Activated CD4-positive, alpha-beta memory T cell treated with anti-CD3 and anti-CD28 coated beads for 36 hours (primary cell): ENCODE results near the gene ENDOV. TPM values are rescaled to one million over a fixed set of nuclear protein-coding genes. Genes with fewer than 3 reads are reported as not detected.
A peak's percentile ranks its signal among the peaks of the same experiment; 100 is the strongest.

ENCODE experiments used
- CTCF ChIA-PET: fragments of 350-600 bp; sonication (Branson Sonifier 250); formaldehyde crosslinking; loops from one replicate; lab custom pipeline; 2021; ENCODE audit warnings: antibody characterized with exemption, inconsistent platforms; lab: Charles Lee
- POLR2A ChIA-PET: fragments of 350-600 bp; sonication (Branson Sonifier 250); formaldehyde crosslinking; loops from one replicate; lab custom pipeline; 2021; ENCODE audit warnings: antibody characterized with exemption; lab: Charles Lee
- DNase-seq: peaks from one replicate; pipeline ENCODE4 v3.0.0-alpha.2; 2020
- H3K27ac Mint-ChIP-seq: one replicate; pipeline ENCODE4 v1.8.0; 2021; ENCODE audit warnings: mixed read lengths
- H3K27me3 Mint-ChIP-seq: one replicate; pipeline ENCODE4 v1.8.0; 2021; ENCODE audit warnings: mixed read lengths
- H3K36me3 Mint-ChIP-seq: one replicate; pipeline ENCODE4 v1.8.0; 2021; ENCODE audit warnings: mixed read lengths
- H3K4me1 Mint-ChIP-seq: one replicate; pipeline ENCODE4 v1.8.0; 2021; ENCODE audit warnings: low read depth, mixed read lengths
- H3K4me3 Mint-ChIP-seq: one replicate; pipeline ENCODE4 v1.8.0; 2021; ENCODE audit warnings: mild to moderate bottlenecking, mixed read lengths
- H3K9me3 Mint-ChIP-seq: one replicate; pipeline ENCODE4 v1.8.0; 2021; ENCODE audit warnings: mixed read lengths
- intact Hi-C: fragments of 100-400 bp; cut with micrococcal nuclease; formaldehyde crosslinking; loops from one replicate; pipeline ENCODE4 v1.15.1; 2023
- total RNA-seq, 2 experiments: library from RNA; stranded (reverse); gene quantifications; one replicate each; pipeline ENCODE4 v1.2.3, GENCODE V29; 2021

ENDOV gene
- total RNA-seq, 2 experiments from 2014 or later: 16.1 to 16.3 TPM

DNA sequence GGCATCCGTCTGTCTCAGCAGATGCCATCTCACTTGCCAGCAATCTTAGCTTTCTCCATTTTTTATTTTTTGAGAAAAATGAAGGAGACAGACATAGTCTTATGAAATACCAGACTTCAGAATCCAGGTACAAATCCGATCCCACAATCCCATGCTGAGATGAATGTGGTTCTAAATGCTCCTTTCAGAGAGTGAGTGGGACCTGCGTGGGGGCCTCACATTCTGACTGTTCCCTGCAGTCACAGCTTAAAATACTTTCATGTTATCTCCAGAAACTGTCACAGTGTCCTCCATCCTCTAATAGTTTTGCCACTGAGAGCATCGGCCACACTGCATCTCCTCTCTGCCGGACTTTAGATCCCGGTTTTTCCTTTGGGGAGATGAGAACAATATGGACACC, 34.9 kb upstream of the ENDOV start:
- Mint-ChIP-seq H3K9me3 (no peaks in the 10 kb centered on the region), H3K4me3 (no peak overlapping the region), H3K27me3 (no peaks in the 10 kb centered on the region), H3K27ac (no peak overlapping the region), H3K4me1 (peaks cover 4% of the 10 kb centered on the region), H3K36me3 (peaks cover 88% of the 10 kb centered on the region)
- intact Hi-C loops: no loop called here
- ChIA-PET POLR2A (no interaction called here), CTCF (no interaction called here)
- DNase-seq: no peak

DNA sequence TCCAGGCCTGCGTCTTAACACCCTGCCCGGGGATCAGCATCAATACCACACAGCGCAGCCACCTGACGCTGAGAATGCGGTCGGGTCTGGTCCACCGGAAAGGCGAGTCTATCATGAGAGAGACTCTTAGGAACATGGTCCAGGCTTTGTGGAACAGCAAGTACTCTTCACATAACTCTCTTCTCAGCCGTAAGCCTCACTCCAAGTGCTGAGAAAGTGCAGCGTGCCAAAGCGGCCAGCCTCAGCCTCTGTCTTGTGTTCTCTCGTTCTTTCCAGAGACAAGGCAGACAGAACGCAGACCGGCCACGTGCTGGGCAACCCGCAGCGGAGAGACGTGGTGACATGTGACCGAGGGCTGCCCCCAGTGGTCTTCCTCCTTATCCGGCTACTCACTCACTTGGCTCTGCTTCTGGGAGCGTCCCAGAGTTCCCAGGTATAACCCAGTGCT, 34.4 kb upstream of the ENDOV start:
- Mint-ChIP-seq H3K27ac (no peak overlapping the region), H3K27me3 (no peaks in the 10 kb centered on the region)

DNA sequence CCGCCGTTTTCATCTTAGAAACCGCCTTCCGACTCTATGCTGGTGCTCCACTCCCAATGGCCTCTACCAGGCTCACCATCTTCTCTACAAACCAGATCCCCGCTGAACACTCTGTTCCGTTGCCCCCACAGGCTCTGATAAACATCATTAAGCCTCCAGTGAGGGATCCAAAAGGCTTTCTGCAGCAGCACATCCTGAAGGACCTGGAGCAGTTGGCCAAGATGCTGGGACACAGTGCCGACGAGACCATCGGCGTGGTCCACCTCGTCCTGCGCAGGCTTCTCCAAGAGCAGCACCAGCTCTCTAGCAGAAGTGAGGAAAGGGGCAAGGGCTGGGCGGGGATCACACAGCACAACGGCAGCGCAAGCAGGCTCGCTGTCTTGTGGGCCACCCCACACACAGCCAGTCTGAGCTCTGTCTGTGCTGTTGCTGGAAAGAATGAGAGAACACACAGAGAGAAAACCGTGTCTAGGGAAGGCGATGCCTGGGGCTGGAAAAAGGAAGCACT, 33.5 kb upstream of the ENDOV start:
- Mint-ChIP-seq H3K4me1 (peaks cover 2% of the 10 kb centered on the region), H3K27ac (no peak overlapping the region), H3K9me3 (no peaks in the 10 kb centered on the region), H3K36me3 (peaks cover 88% of the 10 kb centered on the region), H3K27me3 (no peaks in the 10 kb centered on the region), H3K4me3 (no peak overlapping the region)
- no peak for DNase-seq
- intact Hi-C loops: no loop called here
- ChIA-PET POLR2A (no interaction called here), CTCF (no interaction called here)

More for the DNA sequence above, 34.4 kb upstream of the ENDOV start:
- ChIA-PET CTCF (no interaction called here), POLR2A (no interaction called here)
- peaks cover 4% of the 10 kb centered on the region for H3K4me1 Mint-ChIP-seq
- H3K36me3 Mint-ChIP-seq: peaks cover 90% of the 10 kb centered on the region
- no peak overlapping the region for H3K4me3 Mint-ChIP-seq
- intact Hi-C loops: no loop called here
- H3K9me3 Mint-ChIP-seq: no peaks in the 10 kb centered on the region
- no peak for DNase-seq

DNA sequence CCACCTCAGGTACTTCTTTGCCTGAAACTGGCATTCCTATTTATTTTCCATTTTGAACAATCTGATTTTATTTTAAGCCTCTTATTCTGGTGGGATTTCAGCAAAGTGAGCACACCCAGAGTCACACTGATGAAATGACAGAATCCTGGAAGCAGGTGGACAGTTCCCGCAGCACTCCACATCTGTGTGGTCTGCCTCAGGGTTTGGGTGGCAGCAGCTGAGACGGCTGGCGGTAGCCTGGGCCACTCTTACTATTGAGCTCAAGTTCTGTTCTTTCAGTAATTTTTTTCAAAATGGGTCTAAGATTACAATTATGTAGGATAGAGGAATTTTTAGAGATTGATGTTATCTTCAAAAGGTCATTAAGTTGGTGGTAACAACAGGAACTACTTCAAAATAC, 32.5 kb upstream of the ENDOV start:
- H3K4me3 Mint-ChIP-seq: no peak overlapping the region
- POLR2A ChIA-PET: interaction anchor here (0.6 kb wide), 1 partner anchor 17 kb away, joined by 4 read pairs; no protein-coding TSS in a partner anchor
- peaks cover 2% of the 10 kb centered on the region for H3K4me1 Mint-ChIP-seq
- peaks cover 86% of the 10 kb centered on the region for H3K36me3 Mint-ChIP-seq
- CTCF ChIA-PET: no interaction called here
- DNase-seq: no peak
- H3K27ac Mint-ChIP-seq: no peak overlapping the region
- intact Hi-C loops: no loop called here
- H3K9me3 Mint-ChIP-seq: no peaks in the 10 kb centered on the region
- no peaks in the 10 kb centered on the region for H3K27me3 Mint-ChIP-seq

DNA sequence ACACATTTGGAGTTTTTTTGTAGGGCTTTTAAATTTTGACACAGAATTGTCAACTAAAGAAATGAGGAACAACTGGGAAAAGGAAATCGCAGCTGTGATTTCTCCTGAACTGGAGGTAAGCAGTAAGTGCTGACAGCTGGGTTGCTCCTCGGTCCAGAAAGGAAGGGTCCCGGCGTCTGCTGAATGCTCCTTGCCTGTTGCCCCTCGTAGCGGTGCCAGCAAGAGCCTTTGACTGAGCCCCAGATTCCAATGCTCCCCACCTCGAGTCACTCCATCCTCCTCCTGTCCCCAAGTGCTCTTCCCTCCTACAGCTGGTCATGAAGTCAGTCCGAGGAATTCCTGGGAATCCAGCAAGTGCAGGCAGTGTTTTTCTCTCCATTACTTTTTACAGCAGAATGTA, 32.0 kb upstream of the ENDOV start:
- no peaks in the 10 kb centered on the region for H3K27me3 Mint-ChIP-seq
- no peaks in the 10 kb centered on the region for H3K9me3 Mint-ChIP-seq
- CTCF ChIA-PET: no interaction called here
- peak overlapping the region; percentile 82 for H3K27ac Mint-ChIP-seq
- H3K36me3 Mint-ChIP-seq: peaks cover 84% of the 10 kb centered on the region
- POLR2A ChIA-PET: no interaction called here
- H3K4me3 Mint-ChIP-seq: no peak overlapping the region
- H3K4me1 Mint-ChIP-seq: peaks cover 2% of the 10 kb centered on the region
- intact Hi-C loops: no loop called here
- DNase-seq: no peak

DNA sequence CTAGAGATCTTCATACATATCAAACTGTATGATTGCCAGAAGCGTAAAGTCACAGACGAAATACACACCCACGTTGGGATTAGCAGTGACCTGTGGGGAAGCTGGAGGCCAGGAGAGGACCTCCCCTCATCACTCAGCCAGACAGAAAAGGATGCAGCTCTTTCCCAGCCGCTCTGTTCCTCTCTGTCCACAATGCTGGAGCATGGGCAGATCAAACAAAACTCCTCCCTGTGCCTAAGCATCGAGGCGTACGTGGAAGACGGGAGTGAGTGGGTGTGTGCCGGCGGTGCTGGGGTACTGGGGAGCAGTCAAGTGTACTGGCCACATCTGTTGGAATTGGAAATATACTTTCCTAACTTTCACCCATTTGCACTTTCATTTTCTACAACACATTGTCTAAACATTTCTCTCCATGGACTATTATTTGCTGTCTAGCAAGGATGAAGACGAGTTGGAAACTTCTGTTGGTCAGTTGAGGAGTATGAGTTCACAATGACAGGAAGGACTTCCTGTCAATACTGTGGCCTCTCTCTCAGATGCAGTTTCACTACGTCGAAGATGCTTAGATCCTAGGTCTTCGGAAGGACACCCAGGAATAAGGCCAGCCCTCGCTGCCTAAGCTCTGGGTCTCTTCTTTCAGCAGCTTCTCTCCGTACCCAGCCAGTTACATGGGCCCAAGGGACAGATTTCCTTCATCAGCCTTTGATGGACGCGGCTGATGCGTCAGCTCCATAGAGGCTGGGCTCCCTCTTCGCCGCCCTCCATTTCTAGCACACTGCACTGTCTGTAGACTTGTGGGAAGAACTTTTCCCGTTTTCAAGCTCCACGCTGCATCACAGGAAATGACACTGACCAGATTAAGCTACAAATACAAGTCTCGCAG, 30.6 kb upstream of the ENDOV start:
- ChIA-PET CTCF (interaction anchor here (1.2 to 1.6 kb wide), 2 partner anchors 24 to 189 kb away, joined by 3 read pairs; no protein-coding TSS in a partner anchor), POLR2A (interaction anchor here (1.8 kb wide), 1 partner anchor 7 kb away, joined by 6 read pairs; no protein-coding TSS in a partner anchor)
- Mint-ChIP-seq H3K4me1 (peaks cover 2% of the 10 kb centered on the region), H3K27me3 (no peaks in the 10 kb centered on the region), H3K4me3 (no peak overlapping the region), H3K27ac (peak overlapping the region; percentile 82), H3K9me3 (no peaks in the 10 kb centered on the region), H3K36me3 (peaks cover 85% of the 10 kb centered on the region)
- intact Hi-C loops: no loop called here
- DNase-seq: no peak

DNA sequence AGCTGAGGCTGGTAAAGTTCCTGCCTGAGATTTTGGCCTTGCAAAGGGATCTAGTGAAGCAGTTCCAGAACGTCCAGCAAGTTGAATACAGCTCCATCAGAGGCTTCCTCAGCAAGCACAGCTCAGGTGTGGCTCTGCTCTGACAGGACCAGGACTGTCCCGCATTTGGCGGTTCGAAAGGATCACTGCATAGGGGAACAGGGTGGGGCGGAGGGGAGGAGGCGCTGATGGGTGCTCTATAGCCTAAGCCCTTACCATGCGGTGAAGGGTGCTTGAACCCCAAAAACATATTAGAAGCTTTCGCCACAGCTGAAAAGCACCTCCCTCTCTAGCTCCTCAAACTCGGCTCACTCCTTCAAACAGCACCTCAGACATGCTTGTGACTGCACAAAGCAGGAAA, 29.9 kb upstream of the ENDOV start:
- Mint-ChIP-seq H3K27me3 (no peaks in the 10 kb centered on the region), H3K27ac (peak overlapping the region; percentile 52), H3K4me3 (no peak overlapping the region), H3K36me3 (peaks cover 83% of the 10 kb centered on the region), H3K9me3 (no peaks in the 10 kb centered on the region), H3K4me1 (peaks cover 2% of the 10 kb centered on the region)
- intact Hi-C loops: no loop called here
- ChIA-PET POLR2A (interaction anchor here (1.8 kb wide), 1 partner anchor 8 kb away, joined by 6 read pairs; no protein-coding TSS in a partner anchor), CTCF (interaction anchor here (1.2 to 1.6 kb wide), 2 partner anchors 25 to 189 kb away, joined by 3 read pairs; no protein-coding TSS in a partner anchor)
- DNase-seq: no peak

DNA sequence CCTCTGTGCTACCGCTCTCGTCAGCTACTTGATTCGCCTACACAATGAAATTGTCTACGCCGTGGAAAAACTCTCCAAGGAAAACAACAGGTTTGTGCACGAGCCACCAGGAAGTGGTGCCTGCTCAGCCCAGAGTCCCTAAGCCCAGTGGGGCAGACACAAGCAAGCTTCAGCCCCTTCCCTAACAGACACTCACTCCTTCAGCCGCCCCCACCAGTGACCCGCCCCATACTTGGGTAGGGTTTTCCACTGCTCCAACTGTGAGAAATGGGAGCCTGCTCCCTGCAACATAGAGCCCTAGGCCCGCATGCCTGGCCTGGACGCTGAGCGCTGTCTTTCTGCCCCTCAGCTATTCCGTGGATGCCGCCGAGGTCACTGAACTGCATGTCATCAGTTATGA, 28.6 kb upstream of the ENDOV start:
- Mint-ChIP-seq H3K4me1 (peaks cover 2% of the 10 kb centered on the region), H3K4me3 (no peak overlapping the region), H3K27ac (peak overlapping the region; percentile 24), H3K27me3 (no peaks in the 10 kb centered on the region), H3K9me3 (no peaks in the 10 kb centered on the region), H3K36me3 (peaks cover 78% of the 10 kb centered on the region)
- ChIA-PET POLR2A (interaction anchor here (1.8 kb wide), 1 partner anchor 9 kb away, joined by 6 read pairs; no protein-coding TSS in a partner anchor), CTCF (no interaction called here)
- intact Hi-C loops: no loop called here
- no peak for DNase-seq

DNA sequence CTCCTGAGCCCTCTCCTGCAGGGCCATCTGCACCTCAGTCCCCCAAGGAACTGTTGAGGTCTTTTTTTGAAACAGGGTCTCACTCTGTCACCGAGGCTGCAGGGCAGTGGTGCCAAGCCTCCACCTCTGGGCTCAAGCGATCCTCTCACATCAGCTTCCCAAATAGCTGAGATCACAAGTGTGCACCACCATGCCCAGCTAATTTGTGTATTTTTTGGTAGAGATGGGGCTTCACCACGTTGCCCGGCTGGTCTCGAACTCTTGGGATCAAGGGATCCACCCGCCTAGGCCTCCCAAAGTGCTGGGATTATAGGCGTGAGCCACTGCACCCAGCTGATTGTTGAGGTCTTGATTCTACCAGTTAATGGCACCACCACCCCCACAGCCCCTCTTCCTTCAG, 27.9 kb upstream of the ENDOV start:
- Mint-ChIP-seq H3K27ac (no peak overlapping the region), H3K27me3 (no peaks in the 10 kb centered on the region), H3K9me3 (no peaks in the 10 kb centered on the region), H3K36me3 (peaks cover 76% of the 10 kb centered on the region), H3K4me1 (peaks cover 2% of the 10 kb centered on the region), H3K4me3 (no peak overlapping the region)
- intact Hi-C loops: no loop called here
- POLR2A ChIA-PET: no interaction called here
- no peak for DNase-seq
- CTCF ChIA-PET: no interaction called here

DNA sequence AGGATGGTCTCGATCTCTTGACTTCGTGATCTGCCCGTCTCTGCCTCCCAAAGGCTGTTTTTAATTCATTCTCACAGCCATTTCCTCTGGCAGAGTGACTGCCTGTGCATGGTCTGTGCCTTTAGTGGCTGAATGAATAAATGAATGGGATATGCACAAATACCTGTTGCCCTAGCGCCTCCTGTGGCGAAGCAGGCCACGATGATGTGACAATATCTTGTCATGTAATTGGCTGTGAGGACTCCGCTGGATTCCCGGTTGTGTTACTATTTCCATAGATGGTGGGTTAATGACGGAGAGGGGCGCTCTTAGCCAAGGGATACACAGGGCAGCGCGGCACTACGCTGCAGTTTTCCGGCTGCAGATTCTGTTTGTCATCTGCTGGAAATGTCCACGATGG, 26.8 kb upstream of the ENDOV start:
- intact Hi-C loops: no loop called here
- Mint-ChIP-seq H3K27ac (no peak overlapping the region), H3K27me3 (no peaks in the 10 kb centered on the region), H3K9me3 (no peaks in the 10 kb centered on the region), H3K4me1 (peaks cover 2% of the 10 kb centered on the region), H3K36me3 (peaks cover 70% of the 10 kb centered on the region), H3K4me3 (no peak overlapping the region)
- ChIA-PET CTCF (no interaction called here), POLR2A (no interaction called here)
- DNase-seq: no peak

DNA sequence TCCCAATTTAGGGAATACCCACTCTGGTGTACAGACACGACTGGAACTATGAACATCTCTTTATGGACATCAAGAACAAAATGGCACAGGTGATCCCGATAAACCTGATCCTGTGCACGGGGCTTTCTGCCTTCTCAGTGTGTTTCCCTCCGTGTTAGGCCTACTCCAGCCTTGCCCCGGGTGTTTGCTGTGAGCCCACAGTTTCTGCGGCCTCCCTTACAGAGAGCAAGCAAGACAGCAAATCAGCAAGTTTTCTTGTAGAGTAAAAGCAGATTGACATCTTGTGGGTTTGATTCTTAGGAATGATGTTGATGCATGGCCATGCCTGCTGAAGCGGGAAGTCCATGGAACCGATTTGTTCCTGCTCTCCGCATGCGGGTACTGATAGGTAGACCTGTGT, 26.4 kb upstream of the ENDOV start:
- H3K36me3 Mint-ChIP-seq: peaks cover 69% of the 10 kb centered on the region
- intact Hi-C loops: no loop called here
- peaks cover 2% of the 10 kb centered on the region for H3K4me1 Mint-ChIP-seq
- no peak overlapping the region for H3K4me3 Mint-ChIP-seq
- DNase-seq: no peak
- H3K9me3 Mint-ChIP-seq: no peaks in the 10 kb centered on the region
- ChIA-PET CTCF (no interaction called here), POLR2A (no interaction called here)
- H3K27me3 Mint-ChIP-seq: no peaks in the 10 kb centered on the region
- H3K27ac Mint-ChIP-seq: no peak overlapping the region
